Neuronal stem cell (in vitro differentiated cells): Measurements from ENCODE around the gene PDE11A.

Experiments
- DNase-seq: peaks from one replicate; pipeline ENCODE4 v3.0.0-alpha.2; 2013; ENCODE audit warnings: low spot score
- H2AFZ ChIP-seq: one replicate; pipeline ENCODE4 v1.6.1; 2013; ENCODE audit warnings: mild to moderate bottlenecking, low read length, inconsistent platforms
- H2AK5ac ChIP-seq: 2 replicates; pipeline ENCODE4 v1.6.1; 2013; ENCODE audit warnings: low read depth, mild to moderate bottlenecking, inconsistent platforms, low read length, moderate library complexity, mixed read lengths
- H2BK120ac ChIP-seq: 2 replicates; pipeline ENCODE4 v1.6.1; 2013; ENCODE audit warnings: low read depth, mild to moderate bottlenecking, inconsistent platforms, low read length, moderate library complexity, mixed read lengths
- H2BK12ac ChIP-seq: one replicate; pipeline ENCODE4 v1.6.1; 2013; ENCODE audit warnings: low read length, inconsistent platforms
- H2BK15ac ChIP-seq: 2 replicates; pipeline ENCODE4 v1.6.1; 2013; ENCODE audit warnings: mild to moderate bottlenecking, low read length, inconsistent platforms, mixed read lengths
- H2BK5ac ChIP-seq: one replicate; pipeline ENCODE4 v1.6.1; 2013; ENCODE audit warnings: inconsistent platforms, mild to moderate bottlenecking, low read length, moderate library complexity
- H3K14ac ChIP-seq: one replicate; pipeline ENCODE4 v1.6.1; 2013; ENCODE audit warnings: low read length, inconsistent platforms
- H3K18ac ChIP-seq: 2 replicates; pipeline ENCODE4 v1.6.1; 2013; ENCODE audit warnings: low read length, inconsistent platforms
- H3K23ac ChIP-seq: 2 replicates; pipeline ENCODE4 v1.6.1; 2013; ENCODE audit warnings: low read depth, mild to moderate bottlenecking, mixed read lengths, low read length, inconsistent platforms; ENCODE audit not compliant: poor library complexity
- H3K27ac ChIP-seq: replicated peaks from 3 replicates; pipeline ENCODE4 v1.5.1; 2013; ENCODE audit warnings: low read length, inconsistent platforms
- H3K27me3 ChIP-seq, 3 experiments: 2 replicates each; pipeline ENCODE4 v1.6.1; 2013; ENCODE audit warnings: low read length in 3 of 3, mild to moderate bottlenecking in 2 of 3, inconsistent platforms in 1 of 3, low read depth in 1 of 3, mixed read lengths in 1 of 3, moderate library complexity in 1 of 3; ENCODE audit not compliant: control insufficient read depth in 3 of 3, insufficient read depth in 3 of 3
- H3K36me3 ChIP-seq, 2 donors: replicated peaks in 1 of 2; 2 replicates each; pipeline ENCODE4 v1.6.1; 2013; ENCODE audit warnings: low read length in 2 of 2; ENCODE audit not compliant: control insufficient read depth in 2 of 2, insufficient read depth in 2 of 2
- H3K4ac ChIP-seq: 2 replicates; pipeline ENCODE4 v1.6.1; 2013; ENCODE audit warnings: inconsistent platforms, mild to moderate bottlenecking, low read length, moderate library complexity
- H3K4me1 ChIP-seq, 2 donors: 1 replicate in 1 of 2; 2 replicates in 1 of 2; pipeline ENCODE4 v1.6.1; 2013; ENCODE audit warnings: low read length in 2 of 2, low read depth in 1 of 2; ENCODE audit not compliant: control insufficient read depth in 2 of 2, insufficient read depth in 1 of 2
- H3K4me2 ChIP-seq: one replicate; pipeline ENCODE4 v1.6.1; 2013; ENCODE audit warnings: mild to moderate bottlenecking, low read length, inconsistent platforms; ENCODE audit not compliant: insufficient read depth, poor library complexity, severe bottlenecking
- H3K4me3 ChIP-seq, 2 donors: 2 replicates each; pipeline ENCODE4 v1.5.1; 2013; ENCODE audit warnings: low read length in 2 of 2, mild to moderate bottlenecking in 2 of 2, inconsistent platforms in 1 of 2, moderate library complexity in 1 of 2
- H3K79me1 ChIP-seq: one replicate; pipeline ENCODE4 v1.6.1; 2013; ENCODE audit warnings: low read depth, mild to moderate bottlenecking, inconsistent platforms, low read length, moderate library complexity
- H3K9ac ChIP-seq: one replicate; pipeline ENCODE4 v1.6.1; 2013; ENCODE audit warnings: mild to moderate bottlenecking, low read depth, low read length, inconsistent platforms; ENCODE audit not compliant: poor library complexity
- H3K9me3 ChIP-seq, 2 donors: replicated peaks in 1 of 2; 2 replicates each; pipeline versions ENCODE3 to v1.6.1; 2013; ENCODE audit warnings: low read length in 2 of 2, mild to moderate bottlenecking in 2 of 2, inconsistent platforms in 1 of 2, low read depth in 1 of 2, mixed read lengths in 1 of 2, moderate library complexity in 1 of 2; ENCODE audit not compliant: control insufficient read depth in 2 of 2, insufficient read depth in 1 of 2
- H4K8ac ChIP-seq: one replicate; pipeline ENCODE4 v1.6.1; 2013; ENCODE audit warnings: low read depth, mild to moderate bottlenecking, inconsistent platforms, low read length, moderate library complexity
- H4K91ac ChIP-seq: one replicate; pipeline ENCODE4 v1.6.1; 2013; ENCODE audit warnings: low read length, low read depth, mild to moderate bottlenecking, inconsistent platforms; ENCODE audit not compliant: poor library complexity
- WGBS, 2 donors: extraction: QIAGEN DNeasy Blood & Tissue Kit; methylation state at CpG; one replicate each; pipeline ENCODE4 v1.1.7; 2013; ENCODE audit warnings: missing lambda C conversion rate in 2 of 2, mixed read lengths in 1 of 2; ENCODE audit not compliant: insufficient read length in 2 of 2, insufficient replicate concordance in 1 of 2; ENCODE audit errors: extremely low coverage in 2 of 2; 5-methylcytosine and 5-hydroxymethylcytosine counted together

The PDE11A gene

GRCh38 chr2:177772529-177772928 lies 300.0 kb downstream of the PDE11A start:
- H2BK5ac ChIP-seq, result no peak overlapping the region
- H3K4me3 ChIP-seq, result no peak overlapping the region
- no peak overlapping the region for H3K27ac ChIP-seq
- no peak overlapping the region for H2BK12ac ChIP-seq
- no peak overlapping the region for H2BK15ac ChIP-seq
- H2AK5ac ChIP-seq, result no peak overlapping the region
- no peak overlapping the region for H4K91ac ChIP-seq
- no peak overlapping the region for H3K4ac ChIP-seq
- no peak overlapping the region for H3K23ac ChIP-seq
- H3K79me1 ChIP-seq, result no peaks in the 10 kb centered on the region
- DNase-seq, result no peak
- no peak overlapping the region for H3K14ac ChIP-seq
- no peaks in the 10 kb centered on the region for H3K9me3 ChIP-seq
- no peak overlapping the region for H4K8ac ChIP-seq
- peaks cover 0 to 2% of the 10 kb centered on the region in 2 donors for H3K4me1 ChIP-seq
- H3K18ac ChIP-seq, result no peak overlapping the region
- H3K27me3 ChIP-seq, result peaks cover 0 to 4% (median 0%) of the 10 kb centered on the region in 3 experiments
- H2AFZ ChIP-seq, result no peak overlapping the region
- no peaks in the 10 kb centered on the region for H3K36me3 ChIP-seq
- H3K9ac ChIP-seq, result no peak overlapping the region
- no peak overlapping the region for H3K4me2 ChIP-seq
- no peak overlapping the region for H2BK120ac ChIP-seq

GRCh38 chr2:177771191-177771590 lies 301.4 kb downstream of the PDE11A start:
- H2AFZ ChIP-seq, result no peak overlapping the region
- H3K18ac ChIP-seq, result no peak overlapping the region
- no peak for DNase-seq
- no peak overlapping the region for H3K27ac ChIP-seq
- no peak overlapping the region for H4K8ac ChIP-seq
- no peaks in the 10 kb centered on the region for H3K79me1 ChIP-seq
- no peak overlapping the region for H3K4me2 ChIP-seq
- H2AK5ac ChIP-seq, result no peak overlapping the region
- H3K9me3 ChIP-seq, result no peaks in the 10 kb centered on the region
- no peak overlapping the region for H2BK12ac ChIP-seq
- H3K36me3 ChIP-seq, result no peaks in the 10 kb centered on the region
- H3K4ac ChIP-seq, result no peak overlapping the region
- no peak overlapping the region for H2BK15ac ChIP-seq
- no peak overlapping the region for H2BK5ac ChIP-seq
- H3K4me1 ChIP-seq, result peaks cover 0 to 2% of the 10 kb centered on the region in 2 donors
- H3K4me3 ChIP-seq, result no peak overlapping the region
- H4K91ac ChIP-seq, result no peak overlapping the region
- H3K23ac ChIP-seq, result no peak overlapping the region
- no peak overlapping the region for H3K14ac ChIP-seq
- no peak overlapping the region for H3K9ac ChIP-seq
- peaks cover 0 to 4% (median 0%) of the 10 kb centered on the region in 3 experiments for H3K27me3 ChIP-seq
- no peak overlapping the region for H2BK120ac ChIP-seq
- no CpG with 5 or more reads among the region's 3 CpGs for WGBS, 2 donors

- no peak overlapping the region for H3K27ac ChIP-seq
- H3K4me1 ChIP-seq, result peaks cover 0 to 4% of the 10 kb centered on the region in 2 donors
- WGBS, 2 donors, result no CpG with 5 or more reads among the region's 2 CpGs
- H2BK120ac ChIP-seq, result no peak overlapping the region
- H3K4ac ChIP-seq, result no peak overlapping the region
- no peak overlapping the region for H2AK5ac ChIP-seq
- H3K9ac ChIP-seq, result no peak overlapping the region
- no peak overlapping the region for H2AFZ ChIP-seq
- H4K8ac ChIP-seq, result no peak overlapping the region
- no peak overlapping the region for H2BK12ac ChIP-seq
- H2BK5ac ChIP-seq, result no peak overlapping the region
- H3K9me3 ChIP-seq, result no peaks in the 10 kb centered on the region
- no peak overlapping the region for H2BK15ac ChIP-seq
- no peak overlapping the region for H3K4me2 ChIP-seq
- peaks cover 0 to 3% (median 0%) of the 10 kb centered on the region in 3 experiments for H3K27me3 ChIP-seq
- no peaks in the 10 kb centered on the region for H3K36me3 ChIP-seq
- no peak for DNase-seq
- H4K91ac ChIP-seq, result no peak overlapping the region
- no peak overlapping the region for H3K14ac ChIP-seq
- no peak overlapping the region for H3K18ac ChIP-seq
- H3K23ac ChIP-seq, result no peak overlapping the region
- H3K79me1 ChIP-seq, result no peaks in the 10 kb centered on the region
- no peak overlapping the region for H3K4me3 ChIP-seq
These were observed 304.8 kb downstream of the PDE11A start for GRCh38 chr2:177767768-177768167.

GRCh38 chr2:177765698-177766097 lies 306.9 kb downstream of the PDE11A start:
- H3K79me1 ChIP-seq, result no peaks in the 10 kb centered on the region
- no peak overlapping the region for H3K14ac ChIP-seq
- no peak overlapping the region for H3K23ac ChIP-seq
- H3K4me3 ChIP-seq, result no peak overlapping the region
- no peak overlapping the region for H2AK5ac ChIP-seq
- no peak overlapping the region for H3K27ac ChIP-seq
- H2BK15ac ChIP-seq, result no peak overlapping the region
- no peak overlapping the region for H3K4ac ChIP-seq
- no peak overlapping the region for H2BK120ac ChIP-seq
- DNase-seq, result no peak
- H4K91ac ChIP-seq, result no peak overlapping the region
- no peak overlapping the region for H3K9ac ChIP-seq
- no peaks in the 10 kb centered on the region for H3K36me3 ChIP-seq
- no peak overlapping the region for H3K18ac ChIP-seq
- no peak overlapping the region for H2AFZ ChIP-seq
- WGBS, 2 donors, result no CpG with 5 or more reads among the region's 2 CpGs
- H2BK12ac ChIP-seq, result no peak overlapping the region
- H4K8ac ChIP-seq, result no peak overlapping the region
- no peak overlapping the region for H2BK5ac ChIP-seq
- no peak overlapping the region for H3K4me2 ChIP-seq
- H3K4me1 ChIP-seq, result peaks cover 3% of the 10 kb centered on the region in 2 donors
- no peaks in the 10 kb centered on the region for H3K9me3 ChIP-seq
- H3K27me3 ChIP-seq, result peaks cover 0 to 3% (median 0%) of the 10 kb centered on the region in 3 experiments
